HCT116 (cell line): ENCODE measurements around the gene OAT. TPM values are rescaled to one million over a fixed set of nuclear protein-coding genes. Genes with fewer than 3 reads are reported as not detected.

ENCODE experiments used
- ATAC-seq: fragments of 200-7000 bp; cut with Tn5 transposase; 2 replicates; pipeline ENCODE4 v1.9.1; 2020; ENCODE audit warnings: mild to moderate bottlenecking, moderate library complexity
- BruUV-seq: library from RNA; stranded (reverse); fragments of 400-500 nt; replicated peaks from 2 replicates; lab custom pipeline; 2021; lab: Mats Ljungman, UMichigan
- CTCF ChIA-PET: fragments of 300-600 bp; sonication (Branson Sonifier 250); formaldehyde crosslinking; loops from one replicate; lab custom pipeline; 2021; ENCODE audit warnings: antibody characterized with exemption; lab: Charles Lee
- POLR2A ChIA-PET: fragments of 300-600, 350-600 bp; sonication (Branson Sonifier 250); formaldehyde crosslinking; loops from one replicate; lab custom pipeline; 2021; ENCODE audit warnings: antibody characterized with exemption; lab: Charles Lee
- RAD21 ChIA-PET, 2 experiments: fragments of 300-600 bp; sonication (Branson Sonifier 250); formaldehyde crosslinking; loops; one replicate each; lab custom pipeline; 2023; ENCODE audit warnings: low total read pairs in 2 of 2; ENCODE audit not compliant: uncharacterized antibody in 2 of 2, unreplicated experiment in 2 of 2, low non-redundant PET in 1 of 2; lab: Charles Lee
- DNase-seq: peaks from one replicate; pipeline ENCODE4 v3.0.0-alpha.2; 2010; ENCODE audit warnings: low read depth, low spot score
- H2AFZ ChIP-seq: fragments of 200-600 bp; shearing (Covaris generic), sonication (generic); 2 replicates; pipeline ENCODE4 v1.6.1; 2017; ENCODE audit warnings: low read depth, mixed run types, mixed read lengths, antibody characterized with exemption, low read length; ENCODE audit not compliant: poor library complexity, severe bottlenecking
- H3K27ac ChIP-seq: 2 replicates; pipeline ENCODE4 v1.5.1; 2012; ENCODE audit warnings: low read depth, low read length
- H3K27me3 ChIP-seq: fragments of 200-600 bp; sonication (generic); 2 replicates; pipeline ENCODE4 v1.6.1; 2016; ENCODE audit warnings: mixed run types, low read length, mixed read lengths; ENCODE audit not compliant: insufficient read depth
- H3K36me3 ChIP-seq, 2 experiments: fragments of 200-500 bp in 1 of 2; fragments of 200-600 bp in 1 of 2; sonication (Bioruptor generic) in 1 of 2; sonication (generic) in 1 of 2; 2 replicates each; pipeline versions ENCODE4 v1.5.1 to v1.6.1; 2014 to 2016; ENCODE audit warnings: low read length in 2 of 2, inconsistent platforms in 1 of 2, mixed read lengths in 1 of 2, mixed run types in 1 of 2; ENCODE audit not compliant: insufficient read depth in 2 of 2, control insufficient read depth in 1 of 2
- H3K4me1 ChIP-seq, 2 experiments: fragments of 200-600 bp in 1 of 2; sonication (generic) in 1 of 2; 2 replicates each; pipeline versions ENCODE4 v1.5.1 to v1.6.1; 2012 to 2017; ENCODE audit warnings: low read length in 2 of 2, inconsistent platforms in 1 of 2, mild to moderate bottlenecking in 1 of 2, mixed read lengths in 1 of 2, mixed run types in 1 of 2, moderate library complexity in 1 of 2; ENCODE audit not compliant: insufficient read depth in 2 of 2, control insufficient read depth in 1 of 2
- H3K4me2 ChIP-seq: fragments of 200-600 bp; sonication (generic); 2 replicates; pipeline ENCODE4 v1.6.1; 2017; ENCODE audit warnings: mixed run types, low read length, mixed read lengths
- H3K4me3 ChIP-seq, 2 experiments: fragments of 200-600 bp in 1 of 2; sonication (generic) in 1 of 2; replicated peaks in 1 of 2; 2 replicates each; pipeline ENCODE4 v1.5.1; 2011 to 2016; ENCODE audit warnings: low read length in 2 of 2, control low read depth in 1 of 2, low read depth in 1 of 2, mild to moderate bottlenecking in 1 of 2, mixed read lengths in 1 of 2, mixed run types in 1 of 2
- H3K79me2 ChIP-seq: fragments of 200-600 bp; sonication (generic); 2 replicates; pipeline ENCODE4 v1.6.1; 2017; ENCODE audit warnings: mild to moderate bottlenecking, mixed run types, low read length, moderate library complexity, mixed read lengths; ENCODE audit not compliant: insufficient read depth
- H3K9ac ChIP-seq: fragments of 200-600 bp; sonication (generic); 2 replicates; pipeline ENCODE4 v1.6.1; 2016; ENCODE audit warnings: low read length, mixed read lengths
- H3K9me2 ChIP-seq: fragments of 200-600 bp; sonication (generic), shearing (Covaris generic); 2 replicates; pipeline ENCODE4 v1.6.1; 2017; ENCODE audit warnings: mixed run types, mild to moderate bottlenecking, moderate library complexity; ENCODE audit not compliant: insufficient read depth
- H3K9me3 ChIP-seq, 2 experiments: fragments of 200-500 bp in 1 of 2; fragments of 200-600 bp in 1 of 2; sonication (Bioruptor generic) in 1 of 2; sonication (generic) in 1 of 2; 2 replicates each; pipeline ENCODE4 v1.6.1; 2014 to 2017; ENCODE audit warnings: low read length in 2 of 2, mixed read lengths in 2 of 2, inconsistent platforms in 1 of 2, low read depth in 1 of 2, mild to moderate bottlenecking in 1 of 2, mixed run types in 1 of 2, moderate library complexity in 1 of 2; ENCODE audit not compliant: control insufficient read depth in 1 of 2, insufficient read depth in 1 of 2
- H4K20me1 ChIP-seq: fragments of 200-600 bp; sonication (generic), shearing (Covaris generic); 2 replicates; pipeline ENCODE4 v1.6.1; 2017; ENCODE audit warnings: mixed run types, mild to moderate bottlenecking, moderate library complexity; ENCODE audit not compliant: insufficient read depth
- EGR1 ChIP-seq: IDR thresholded peaks from 2 replicates; pipeline ENCODE4 v1.6.1; 2012; ENCODE audit warnings: low read depth
- ELF1 ChIP-seq: IDR thresholded peaks from 2 replicates; pipeline ENCODE4 v1.6.1; 2012; ENCODE audit warnings: low read depth, borderline replicate concordance
- EZH2 ChIP-seq: fragments of 200-600 bp; sonication (generic); IDR thresholded peaks from 2 replicates; pipeline ENCODE4 v1.6.1; 2017; ENCODE audit warnings: antibody characterized with exemption, mixed run types
- JUND ChIP-seq: IDR thresholded peaks from 2 replicates; pipeline ENCODE4 v1.6.1; 2012
- POLR2A ChIP-seq: IDR thresholded peaks from 2 replicates; pipeline ENCODE4 v1.7.0; 2011; ENCODE audit warnings: borderline replicate concordance; ENCODE audit not compliant: insufficient read depth, insufficient read length; ENCODE audit errors: extremely low read depth
- POLR2AphosphoS5 ChIP-seq: IDR thresholded peaks from 2 replicates; pipeline ENCODE4 v1.6.1; 2011; ENCODE audit warnings: mild to moderate bottlenecking, low read depth, low read length, moderate library complexity
- RAD21 ChIP-seq: IDR thresholded peaks from 2 replicates; pipeline ENCODE4 v1.6.1; 2012; ENCODE audit warnings: low read depth, mild to moderate bottlenecking
- REST ChIP-seq: IDR thresholded peaks from 2 replicates; pipeline ENCODE4 v1.6.1; 2012; ENCODE audit warnings: low read depth
- SP1 ChIP-seq: IDR thresholded peaks from 2 replicates; pipeline ENCODE4 v1.6.1; 2012; ENCODE audit warnings: low read depth
- TCF7L2 ChIP-seq: IDR thresholded peaks from 2 replicates; pipeline ENCODE4 v1.7.0; 2011; ENCODE audit warnings: borderline replicate concordance, inconsistent platforms; ENCODE audit not compliant: insufficient read depth, insufficient read length; ENCODE audit errors: extremely low read depth
- ZNF274 ChIP-seq: fragments of 200-500 bp; sonication (Bioruptor generic); IDR thresholded peaks from 2 replicates; pipeline ENCODE4 v1.6.1; 2014; ENCODE audit warnings: mild to moderate bottlenecking, low read depth, low read length, inconsistent platforms
- intact Hi-C: fragments of 100-400 bp; cut with micrococcal nuclease; formaldehyde crosslinking; loops from 2 replicates; pipeline ENCODE4 v1.10.0; 2022
- total RNA-seq: library from RNA; stranded (reverse); gene quantifications from one replicate; pipeline ENCODE4 v1.2.1, GENCODE V29; 2021; ENCODE audit not compliant: unreplicated experiment
- TF ChIP-seq, protein P1 (sequence below): IDR thresholded peaks from 2 replicates; pipeline ENCODE4 v1.6.1; 2011; ENCODE audit warnings: mild to moderate bottlenecking, low read length, moderate library complexity; ENCODE audit not compliant: insufficient replicate concordance; ENCODE audit errors: extremely low read depth
- TF ChIP-seq, protein P2 (sequence below), 3 experiments: fragments of 200-600 bp in 1 of 3; sonication (generic) in 1 of 3; IDR thresholded peaks in 2 of 3; conservative IDR thresholded peaks in 1 of 3; 2 replicates each; pipeline ENCODE4 v1.5.1; 2012 to 2017; ENCODE audit warnings: low read depth in 2 of 3, low read length in 2 of 3, antibody characterized with exemption in 1 of 3, borderline replicate concordance in 1 of 3, control low read depth in 1 of 3, mild to moderate bottlenecking in 1 of 3, mixed read lengths in 1 of 3, mixed run types in 1 of 3, moderate library complexity in 1 of 3; ENCODE audit not compliant: insufficient read depth in 1 of 3

OAT gene
- total RNA-seq, 1 experiment from 2014 or later, result 133 TPM

DNA sequence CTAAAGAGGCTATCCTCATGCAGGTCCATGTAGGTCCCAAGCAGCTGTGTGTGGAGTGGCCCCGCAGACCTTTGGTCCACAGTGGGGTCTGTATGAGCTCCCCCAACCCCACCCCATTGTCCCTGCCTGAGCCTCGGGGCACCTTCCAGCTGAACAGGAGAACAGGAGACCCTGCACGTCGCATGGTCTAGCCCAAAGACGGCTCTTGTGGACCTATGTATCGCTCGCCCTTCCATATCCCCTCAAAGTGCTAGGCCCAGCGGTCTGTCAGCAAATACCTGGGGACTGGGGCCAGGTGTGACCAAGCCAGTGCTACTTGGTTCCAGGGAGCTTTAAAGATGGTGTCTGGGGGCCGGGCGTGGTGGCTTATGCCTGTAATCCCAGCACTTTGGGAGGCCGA, 43.0 kb downstream of the OAT start (continued):
- TF ChIP-seq REST (no peak), TCF7L2 (no peak)
- TF ChIP-seq, all 23 proteins: peak for 0

- H4K20me1 ChIP-seq, result no peaks in the 10 kb centered on the region
- no peaks in the 10 kb centered on the region for H3K9me3 ChIP-seq
- intact Hi-C loops, result no loop called here
- ATAC-seq, result no peak
- no peaks in the 10 kb centered on the region for H3K36me3 ChIP-seq
- peaks cover 12 to 18% of the 10 kb centered on the region in 2 experiments for H3K4me1 ChIP-seq
- no peaks in the 10 kb centered on the region for H3K27me3 ChIP-seq
- no peaks in the 10 kb centered on the region for H3K79me2 ChIP-seq
- H3K9me2 ChIP-seq, result no peaks in the 10 kb centered on the region
- H3K9ac ChIP-seq, result no peak overlapping the region
- no peak overlapping the region for H3K4me2 ChIP-seq
- no peak overlapping the region for H2AFZ ChIP-seq
- DNase-seq, result no peak
- TF ChIP-seq ELF1 (no peak), RAD21 (no peak), POLR2A (no peak), SP1 (no peak), JUND (no peak), EZH2 (no peak), POLR2AphosphoS5 (no peak), ZNF274 (no peak), EGR1 (no peak)
- TF ChIP-seq, protein P1, sequence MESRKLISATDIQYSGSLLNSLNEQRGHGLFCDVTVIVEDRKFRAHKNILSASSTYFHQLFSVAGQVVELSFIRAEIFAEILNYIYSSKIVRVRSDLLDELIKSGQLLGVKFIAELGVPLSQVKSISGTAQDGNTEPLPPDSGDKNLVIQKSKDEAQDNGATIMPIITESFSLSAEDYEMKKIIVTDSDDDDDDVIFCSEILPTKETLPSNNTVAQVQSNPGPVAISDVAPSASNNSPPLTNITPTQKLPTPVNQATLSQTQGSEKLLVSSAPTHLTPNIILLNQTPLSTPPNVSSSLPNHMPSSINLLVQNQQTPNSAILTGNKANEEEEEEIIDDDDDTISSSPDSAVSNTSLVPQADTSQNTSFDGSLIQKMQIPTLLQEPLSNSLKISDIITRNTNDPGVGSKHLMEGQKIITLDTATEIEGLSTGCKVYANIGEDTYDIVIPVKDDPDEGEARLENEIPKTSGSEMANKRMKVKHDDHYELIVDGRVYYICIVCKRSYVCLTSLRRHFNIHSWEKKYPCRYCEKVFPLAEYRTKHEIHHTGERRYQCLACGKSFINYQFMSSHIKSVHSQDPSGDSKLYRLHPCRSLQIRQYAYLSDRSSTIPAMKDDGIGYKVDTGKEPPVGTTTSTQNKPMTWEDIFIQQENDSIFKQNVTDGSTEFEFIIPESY, result no peak
- TF ChIP-seq, protein P2, sequence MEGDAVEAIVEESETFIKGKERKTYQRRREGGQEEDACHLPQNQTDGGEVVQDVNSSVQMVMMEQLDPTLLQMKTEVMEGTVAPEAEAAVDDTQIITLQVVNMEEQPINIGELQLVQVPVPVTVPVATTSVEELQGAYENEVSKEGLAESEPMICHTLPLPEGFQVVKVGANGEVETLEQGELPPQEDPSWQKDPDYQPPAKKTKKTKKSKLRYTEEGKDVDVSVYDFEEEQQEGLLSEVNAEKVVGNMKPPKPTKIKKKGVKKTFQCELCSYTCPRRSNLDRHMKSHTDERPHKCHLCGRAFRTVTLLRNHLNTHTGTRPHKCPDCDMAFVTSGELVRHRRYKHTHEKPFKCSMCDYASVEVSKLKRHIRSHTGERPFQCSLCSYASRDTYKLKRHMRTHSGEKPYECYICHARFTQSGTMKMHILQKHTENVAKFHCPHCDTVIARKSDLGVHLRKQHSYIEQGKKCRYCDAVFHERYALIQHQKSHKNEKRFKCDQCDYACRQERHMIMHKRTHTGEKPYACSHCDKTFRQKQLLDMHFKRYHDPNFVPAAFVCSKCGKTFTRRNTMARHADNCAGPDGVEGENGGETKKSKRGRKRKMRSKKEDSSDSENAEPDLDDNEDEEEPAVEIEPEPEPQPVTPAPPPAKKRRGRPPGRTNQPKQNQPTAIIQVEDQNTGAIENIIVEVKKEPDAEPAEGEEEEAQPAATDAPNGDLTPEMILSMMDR (IDR thresholded peaks at IDR 0.05 in 2 of 3, conservative IDR thresholded peaks at IDR 0.05 in 1 of 3; ENCODE audit: borderline replicate concordance in 1 of 3, insufficient read depth in 1 of 3, low read depth in 2 of 3, low read length in 2 of 3), result no peak
- H3K27ac ChIP-seq, result no peak overlapping the region
- H3K4me3 ChIP-seq, result no peak overlapping the region
- ChIA-PET POLR2A (no interaction called here), CTCF (no interaction called here), RAD21 (no interaction called here)
- no TSS peak for BruUV-seq
Measured at GRCh38 chr10:124375353-124375614, 43.4 kb downstream of the OAT start.
